ENCODE data around the gene WDR33. TPM values are rescaled to one million over a fixed set of nuclear protein-coding genes. Genes with fewer than 3 reads are reported as not detected.
A peak's percentile ranks its signal among the peaks of the same experiment; 100 is the strongest.

Gene WDR33
- total RNA-seq, 2 donors from 2014 or later, result 76.3 to 82.5 TPM

GRCh38 chr2:127665267-127665893, 145.6 kb downstream of the WDR33 start:
- WGBS, 2 experiments (ENCODE audit: insufficient coverage in 1 of 2, insufficient read length in 1 of 2), result 95 to 100% methylated on average over 8 of the region's 8 CpGs
- Mint-ChIP-seq H3K27me3 (ENCODE audit: insufficient read depth) (peaks cover 47% of the 10 kb centered on the region), H3K9me3 (peaks cover under 1% of the 10 kb centered on the region)

GRCh38 chr2:127664895-127665225, 146.1 kb downstream of the WDR33 start:
- TF ChIP-seq, protein P1, sequence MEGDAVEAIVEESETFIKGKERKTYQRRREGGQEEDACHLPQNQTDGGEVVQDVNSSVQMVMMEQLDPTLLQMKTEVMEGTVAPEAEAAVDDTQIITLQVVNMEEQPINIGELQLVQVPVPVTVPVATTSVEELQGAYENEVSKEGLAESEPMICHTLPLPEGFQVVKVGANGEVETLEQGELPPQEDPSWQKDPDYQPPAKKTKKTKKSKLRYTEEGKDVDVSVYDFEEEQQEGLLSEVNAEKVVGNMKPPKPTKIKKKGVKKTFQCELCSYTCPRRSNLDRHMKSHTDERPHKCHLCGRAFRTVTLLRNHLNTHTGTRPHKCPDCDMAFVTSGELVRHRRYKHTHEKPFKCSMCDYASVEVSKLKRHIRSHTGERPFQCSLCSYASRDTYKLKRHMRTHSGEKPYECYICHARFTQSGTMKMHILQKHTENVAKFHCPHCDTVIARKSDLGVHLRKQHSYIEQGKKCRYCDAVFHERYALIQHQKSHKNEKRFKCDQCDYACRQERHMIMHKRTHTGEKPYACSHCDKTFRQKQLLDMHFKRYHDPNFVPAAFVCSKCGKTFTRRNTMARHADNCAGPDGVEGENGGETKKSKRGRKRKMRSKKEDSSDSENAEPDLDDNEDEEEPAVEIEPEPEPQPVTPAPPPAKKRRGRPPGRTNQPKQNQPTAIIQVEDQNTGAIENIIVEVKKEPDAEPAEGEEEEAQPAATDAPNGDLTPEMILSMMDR (conservative IDR thresholded peaks at IDR 0.05), result no peak
- peaks cover 43% of the 10 kb centered on the region for H3K27me3 Mint-ChIP-seq (ENCODE audit: insufficient read depth)
- H3K4me1 Mint-ChIP-seq, result peaks cover 20% of the 10 kb centered on the region
- Histone ChIP-seq H3K27ac (ENCODE audit: low read depth, low read length) (no peak overlapping the region), H3K9ac (ENCODE audit: extremely low read depth, low read length, poor library complexity, severe bottlenecking) (no peak overlapping the region), H3K4me3 (ENCODE audit: low read length) (no peak overlapping the region), H3K27me3 (ENCODE audit: control insufficient read depth, insufficient read depth, low read length, poor library complexity, severe bottlenecking) (peaks cover 17% of the 10 kb centered on the region), H3K36me3 (ENCODE audit: control insufficient read depth, insufficient read depth, low read length) (peaks cover 5% of the 10 kb centered on the region), H3K9me3 (ENCODE audit: control insufficient read depth, low read length) (peaks cover 6% of the 10 kb centered on the region), H3K4me1 (ENCODE audit: control insufficient read depth, insufficient read depth, low read length) (peaks cover 6% of the 10 kb centered on the region)
- no peak overlapping the region for H3K27ac Mint-ChIP-seq
- H3K9me3 Mint-ChIP-seq, result peaks cover 4% of the 10 kb centered on the region
- WGBS, 2 experiments (ENCODE audit: insufficient coverage in 1 of 2, insufficient read length in 1 of 2), result 96 to 100% methylated on average over 6 of the region's 6 CpGs
- DNase-seq, result no peak
- peaks cover 4% of the 10 kb centered on the region for H3K36me3 Mint-ChIP-seq (ENCODE audit: low read depth)
- peak overlapping the region; percentile 51 for H3K4me3 Mint-ChIP-seq

More at GRCh38 chr2:127665267-127665893, 145.6 kb downstream of the WDR33 start:
- H3K4me3 Mint-ChIP-seq, result no peak overlapping the region
- peak; percentile 29 for DNase-seq
- H3K36me3 Mint-ChIP-seq (ENCODE audit: low read depth), result peaks cover 1% of the 10 kb centered on the region
- Histone ChIP-seq H3K9ac (ENCODE audit: extremely low read depth, low read length, poor library complexity, severe bottlenecking) (no peak overlapping the region), H3K4me1 (ENCODE audit: control insufficient read depth, insufficient read depth, low read length) (peaks cover 6% of the 10 kb centered on the region), H3K27ac (ENCODE audit: low read depth, low read length) (no peak overlapping the region), H3K4me3 (ENCODE audit: low read length) (no peak overlapping the region), H3K27me3 (ENCODE audit: control insufficient read depth, insufficient read depth, low read length, poor library complexity, severe bottlenecking) (peaks cover 17% of the 10 kb centered on the region), H3K9me3 (ENCODE audit: control insufficient read depth, low read length) (peaks cover 2% of the 10 kb centered on the region), H3K36me3 (ENCODE audit: control insufficient read depth, insufficient read depth, low read length) (peaks cover 2% of the 10 kb centered on the region)
- TF ChIP-seq, protein P1 (conservative IDR thresholded peaks at IDR 0.05), result no peak
- no peak overlapping the region for H3K27ac Mint-ChIP-seq
- peaks cover 20% of the 10 kb centered on the region for H3K4me1 Mint-ChIP-seq

- Histone ChIP-seq H3K27me3 (ENCODE audit: control insufficient read depth, insufficient read depth, low read length, poor library complexity, severe bottlenecking) (peaks cover 17% of the 10 kb centered on the region), H3K9ac (ENCODE audit: extremely low read depth, low read length, poor library complexity, severe bottlenecking) (no peak overlapping the region), H3K36me3 (ENCODE audit: control insufficient read depth, insufficient read depth, low read length) (peaks cover 5% of the 10 kb centered on the region), H3K4me1 (ENCODE audit: control insufficient read depth, insufficient read depth, low read length) (peaks cover 6% of the 10 kb centered on the region), H3K9me3 (ENCODE audit: control insufficient read depth, low read length) (peaks cover 6% of the 10 kb centered on the region), H3K27ac (ENCODE audit: low read depth, low read length) (no peak overlapping the region), H3K4me3 (ENCODE audit: low read length) (no peak overlapping the region)
- Mint-ChIP-seq H3K36me3 (ENCODE audit: low read depth) (peaks cover 4% of the 10 kb centered on the region), H3K4me1 (peaks cover 20% of the 10 kb centered on the region), H3K4me3 (peak overlapping the region; percentile 51), H3K9me3 (peaks cover 4% of the 10 kb centered on the region), H3K27me3 (ENCODE audit: insufficient read depth) (peaks cover 41% of the 10 kb centered on the region), H3K27ac (no peak overlapping the region)
- peak; percentile 77 for DNase-seq
- TF ChIP-seq, protein P1 (conservative IDR thresholded peaks at IDR 0.05), result no peak
- WGBS, 2 experiments (ENCODE audit: insufficient coverage in 1 of 2, insufficient read length in 1 of 2), result 35 to 36% methylated on average over 25 to 69 of the region's 69 CpGs
These were observed 146.7 kb downstream of the WDR33 start for GRCh38 chr2:127664065-127664894.

Measured in endodermal cell (in vitro differentiated cells).